GM21529 (cell line): ENCODE measurements around the gene MIPEP.
A peak's percentile ranks its signal among the peaks of the same experiment; 100 is the strongest.

Experiments used
- ATAC-seq: cut with Tn5 transposase; IDR thresholded peaks from one replicate; pipeline ENCODE4 v1.9.1; 2021; ENCODE audit not compliant: unreplicated experiment

Gene MIPEP

GRCh38 chr13:23722726-23723453, 166.3 kb downstream of the MIPEP start:
- no peak for ATAC-seq

- no peak for ATAC-seq
Measured at GRCh38 chr13:23718996-23719395, 170.2 kb downstream of the MIPEP start.

- no peak for ATAC-seq
Measured at GRCh38 chr13:23716401-23716800, 172.8 kb downstream of the MIPEP start.

- no peak for ATAC-seq
Measured at GRCh38 chr13:23715762-23716235, 173.4 kb downstream of the MIPEP start.

GRCh38 chr13:23715092-23715761, 174.0 kb downstream of the MIPEP start:
- ATAC-seq: no peak

- ATAC-seq: no peak
Measured at GRCh38 chr13:23714672-23715071, 174.5 kb downstream of the MIPEP start.

- ATAC-seq: no peak
Measured at GRCh38 chr13:23711355-23711754, 177.8 kb downstream of the MIPEP start.

- ATAC-seq: no peak
Measured at GRCh38 chr13:23710366-23710765, 178.8 kb downstream of the MIPEP start.

- no peak for ATAC-seq
Measured at GRCh38 chr13:23709536-23709935, 179.7 kb downstream of the MIPEP start.

- no peak for ATAC-seq
Measured at GRCh38 chr13:23707674-23708073, 181.5 kb downstream of the MIPEP start.

- ATAC-seq: no peak
Measured at GRCh38 chr13:23705583-23705982, 183.6 kb downstream of the MIPEP start.

GRCh38 chr13:23703246-23703860, 185.8 kb downstream of the MIPEP start:
- no peak for ATAC-seq

- ATAC-seq: no peak
Measured at GRCh38 chr13:23701636-23702035, 187.6 kb downstream of the MIPEP start.

GRCh38 chr13:23701186-23701585, 188.0 kb downstream of the MIPEP start:
- no peak for ATAC-seq

- no peak for ATAC-seq
Measured at GRCh38 chr13:23699271-23699670, 189.9 kb downstream of the MIPEP start.

GRCh38 chr13:23697772-23698313, 191.4 kb downstream of the MIPEP start:
- ATAC-seq: no peak

- no peak for ATAC-seq
Measured at GRCh38 chr13:23696610-23697009, 192.6 kb downstream of the MIPEP start.

GRCh38 chr13:23695711-23696464, 193.3 kb downstream of the MIPEP start:
- ATAC-seq: peak; percentile 70

GRCh38 chr13:23695196-23695595, 194.0 kb downstream of the MIPEP start:
- ATAC-seq: no peak

- ATAC-seq: no peak
Measured at GRCh38 chr13:23692816-23693215, 196.4 kb downstream of the MIPEP start.

- no peak for ATAC-seq
Measured at GRCh38 chr13:23690668-23691067, 198.5 kb downstream of the MIPEP start.
